Liver (tissue), 9 donors: ENCODE data around the gene KCNA10. TPM values are rescaled to one million over a fixed set of nuclear protein-coding genes. Genes with fewer than 3 reads are reported as not detected.

ENCODE experiments used
- DNase-seq: peaks from one replicate; pipeline ENCODE4 v3.0.0-alpha.2; 2017; ENCODE audit warnings: low spot score
- H3K27ac ChIP-seq, 2 donors: one replicate each; pipeline ENCODE4 v1.7.0; 2013; ENCODE audit warnings: inconsistent platforms in 2 of 2, low read length in 2 of 2, control low read depth in 1 of 2, low read depth in 1 of 2, mild to moderate bottlenecking in 1 of 2
- H3K27me3 ChIP-seq, 4 donors: one replicate each; pipeline versions ENCODE4 v1.6.1 to v1.7.0; 2013; ENCODE audit warnings: low read length in 3 of 4, inconsistent platforms in 1 of 4, mild to moderate bottlenecking in 1 of 4, moderate library complexity in 1 of 4; ENCODE audit not compliant: control insufficient read depth in 4 of 4, insufficient read depth in 4 of 4
- H3K36me3 ChIP-seq, 4 donors: one replicate each; pipeline versions ENCODE4 v1.6.1 to v1.7.0; 2013; ENCODE audit warnings: low read length in 3 of 4, mild to moderate bottlenecking in 3 of 4, low read depth in 1 of 4, moderate library complexity in 1 of 4; ENCODE audit not compliant: control insufficient read depth in 4 of 4, insufficient read depth in 3 of 4
- H3K4me1 ChIP-seq, 4 donors: one replicate each; pipeline versions ENCODE4 v1.6.1 to v1.7.0; 2013; ENCODE audit warnings: low read length in 3 of 4, mild to moderate bottlenecking in 3 of 4, moderate library complexity in 1 of 4; ENCODE audit not compliant: control insufficient read depth in 4 of 4, insufficient read depth in 4 of 4
- H3K4me3 ChIP-seq, 3 donors: one replicate each; pipeline versions ENCODE4 v1.6.1 to v1.7.0; 2013; ENCODE audit warnings: low read length in 3 of 3, control low read depth in 1 of 3, low read depth in 1 of 3, mild to moderate bottlenecking in 1 of 3
- H3K9ac ChIP-seq, 2 donors: one replicate each; pipeline ENCODE4 v1.7.0; 2013; ENCODE audit warnings: low read length in 2 of 2, mild to moderate bottlenecking in 2 of 2, moderate library complexity in 2 of 2, control low read depth in 1 of 2, low read depth in 1 of 2
- H3K9me3 ChIP-seq, 4 donors: one replicate each; pipeline versions ENCODE4 v1.6.1 to v1.7.0; 2013; ENCODE audit warnings: low read length in 3 of 4; ENCODE audit not compliant: control insufficient read depth in 4 of 4
- ATF3 ChIP-seq: IDR thresholded peaks from 2 replicates; pipeline ENCODE4 v1.6.1; 2016; ENCODE audit warnings: antibody characterized with exemption
- CTCF ChIP-seq: fragments of 150-350 bp; IDR thresholded peaks from 2 replicates; pipeline ENCODE4 v1.5.1; 2017; ENCODE audit warnings: improper control_type of control experiment, low read depth, low read length; ENCODE audit not compliant: missing input control
- EGR1 ChIP-seq, 2 donors: IDR thresholded peaks; 2 replicates each; pipeline ENCODE4 v1.6.1; 2016 to 2018; ENCODE audit warnings: antibody characterized with exemption in 2 of 2, low read depth in 2 of 2
- FOXA1 ChIP-seq: IDR thresholded peaks from 2 replicates; pipeline ENCODE4 v1.6.1; 2016; ENCODE audit warnings: antibody characterized with exemption
- FOXA2 ChIP-seq: IDR thresholded peaks from 2 replicates; pipeline ENCODE4 v1.6.1; 2016; ENCODE audit warnings: antibody characterized with exemption
- GABPA ChIP-seq, 2 donors: IDR thresholded peaks in 1 of 2; conservative IDR thresholded peaks in 1 of 2; 2 replicates each; pipeline ENCODE4 v1.6.1; 2016; ENCODE audit warnings: antibody characterized with exemption in 2 of 2, mild to moderate bottlenecking in 1 of 2, moderate library complexity in 1 of 2
- HNF4A ChIP-seq, 2 donors: conservative IDR thresholded peaks; 2 replicates each; pipeline ENCODE4 v1.6.1; 2016; ENCODE audit warnings: antibody characterized with exemption in 2 of 2, mild to moderate bottlenecking in 2 of 2
- HNF4G ChIP-seq: IDR thresholded peaks from 2 replicates; pipeline ENCODE4 v1.6.1; 2016; ENCODE audit warnings: antibody characterized with exemption
- JUND ChIP-seq, 2 donors: IDR thresholded peaks; 2 replicates each; pipeline ENCODE4 v1.6.1; 2016; ENCODE audit warnings: antibody characterized with exemption in 2 of 2
- MAX ChIP-seq: IDR thresholded peaks from 2 replicates; pipeline ENCODE4 v1.6.1; 2016; ENCODE audit warnings: antibody characterized with exemption
- RAD21 ChIP-seq, 2 donors: IDR thresholded peaks; 2 replicates each; pipeline ENCODE4 v1.6.1; 2016; ENCODE audit warnings: antibody characterized with exemption in 2 of 2, mild to moderate bottlenecking in 2 of 2
- REST ChIP-seq: IDR thresholded peaks from 2 replicates; pipeline ENCODE4 v1.6.1; 2016; ENCODE audit warnings: antibody characterized with exemption, mild to moderate bottlenecking
- RXRA ChIP-seq, 2 donors: IDR thresholded peaks; 2 replicates each; pipeline ENCODE4 v1.6.1; 2017 to 2018; ENCODE audit warnings: antibody characterized with exemption in 2 of 2, mild to moderate bottlenecking in 1 of 2
- SP1 ChIP-seq: IDR thresholded peaks from 2 replicates; pipeline ENCODE4 v1.6.1; 2018; ENCODE audit warnings: antibody characterized with exemption, mild to moderate bottlenecking
- YY1 ChIP-seq: IDR thresholded peaks from 2 replicates; pipeline ENCODE4 v1.6.1; 2016; ENCODE audit warnings: antibody characterized with exemption, mild to moderate bottlenecking
- WGBS: extraction: QIAGEN DNeasy Blood & Tissue Kit; methylation state at CpG from one replicate; pipeline ENCODE4 v1.1.7; 2013; 5-methylcytosine and 5-hydroxymethylcytosine counted together
- polyA plus RNA-seq, 2 donors: library from polyadenylated mRNA; stranded (reverse) in 1 of 2; unstranded in 1 of 2; fragments of 200-250 nt in 1 of 2; fragments of >200 nt in 1 of 2; fragmentation: Nextera tagmentation in 1 of 2; extraction: Ambion mirVana in 1 of 2; gene quantifications; one replicate each; pipeline versions ENCODE4 v1.2.1 to v1.2.3, GENCODE V29; 2013 to 2015
- total RNA-seq, 2 donors: library from RNA; depleted of rRNA; stranded (reverse); fragments of >200 nt; gene quantifications; one replicate each; pipeline ENCODE4 v1.2.3, GENCODE V29; 2014
- donor health status: healthy.
- donor health status: healthy.
- donor health status: healthy.
- donor health status: healthy.
- donor health status: healthy.

The KCNA10 gene
- total and polyA plus RNA-seq, 4 donors, result not detected

- WGBS, result 56% methylated on average over 3 of the region's 3 CpGs
- no peak overlapping the region for H3K4me3 ChIP-seq
- H3K9me3 ChIP-seq, result no peaks in the 10 kb centered on the region
- no peak for TF ChIP-seq MAX
- no peak for TF ChIP-seq CTCF
- no peak for TF ChIP-seq HNF4G
- no peak for TF ChIP-seq SP1
- TF ChIP-seq ATF3, result no peak
- no peak for TF ChIP-seq YY1
- TF ChIP-seq GABPA (IDR thresholded peaks at IDR 0.05 in 1 of 2, conservative IDR thresholded peaks at IDR 0.05 in 1 of 2), result no peak
- TF ChIP-seq RXRA (IDR thresholded peaks at IDR 0.05), result no peak
- no peak for TF ChIP-seq RAD21 (IDR thresholded peaks at IDR 0.05)
- TF ChIP-seq REST, result no peak
- no peak for TF ChIP-seq HNF4A (conservative IDR thresholded peaks at IDR 0.05)
- TF ChIP-seq EGR1 (IDR thresholded peaks at IDR 0.05; ENCODE audit: low read depth in 2 of 2), result no peak
- TF ChIP-seq FOXA1, result no peak
- no peaks in the 10 kb centered on the region for H3K36me3 ChIP-seq
- H3K27ac ChIP-seq, result no peak overlapping the region
- no peaks in the 10 kb centered on the region for H3K4me1 ChIP-seq
- no peak for DNase-seq
- H3K9ac ChIP-seq, result no peak overlapping the region
- peaks cover 0 to 2% (median 0%) of the 10 kb centered on the region in 4 donors for H3K27me3 ChIP-seq
Observed at GRCh38 chr1:110544753-110545152, 25.8 kb upstream of the KCNA10 start.

- Histone ChIP-seq H3K9ac (no peak overlapping the region), H3K36me3 (no peaks in the 10 kb centered on the region), H3K9me3 (no peaks in the 10 kb centered on the region), H3K4me1 (no peaks in the 10 kb centered on the region), H3K27me3 (peaks cover 0 to 2% (median 0%) of the 10 kb centered on the region in 4 donors), H3K4me3 (no peak overlapping the region), H3K27ac (no peak overlapping the region)
- WGBS, result 48% methylated on average over 4 of the region's 4 CpGs
- DNase-seq, result no peak
- TF ChIP-seq RAD21 (IDR thresholded peaks at IDR 0.05) (no peak), HNF4G (no peak), REST (peak; percentile 97), YY1 (no peak), JUND (IDR thresholded peaks at IDR 0.05) (no peak), FOXA2 (no peak), MAX (no peak)
Observed at GRCh38 chr1:110542725-110543124, 23.8 kb upstream of the KCNA10 start.
